Measurements from ENCODE around the gene SBF2.
"Not testable (repeated sequence)": the region's sequence is repeated elsewhere in the genome, so short reads cannot be mapped to it uniquely, and the experiment has no call there.

The SBF2 gene

DNA sequence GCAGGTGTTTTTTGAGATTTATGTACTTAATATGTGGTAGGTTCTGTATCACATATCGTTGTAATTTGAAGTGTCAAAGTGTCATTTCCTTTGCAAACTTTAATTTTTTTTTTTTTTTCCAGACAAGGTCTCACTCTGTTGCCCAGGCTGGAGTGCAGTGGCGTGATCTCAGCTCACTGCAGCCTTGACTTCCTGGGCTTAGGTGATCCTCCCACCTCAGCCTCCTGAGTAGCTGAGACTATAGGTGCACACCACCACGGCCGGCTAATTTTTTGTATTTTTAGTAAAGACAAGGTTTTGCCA, 206.1 kb downstream of the SBF2 start:
- 50 to 56% methylated on average over 2 to 3 of the region's 4 CpGs for WGBS, 2 experiments (ENCODE audit: insufficient coverage in 2 of 2)
- not testable (repeated sequence) for H3K27ac ChIP-seq (ENCODE audit: low read depth, low read length, severe bottlenecking); H3K9me3 ChIP-seq (ENCODE audit: control insufficient read depth, low read length); H3K4me1 ChIP-seq (ENCODE audit: control insufficient read depth, insufficient read depth, low read length, poor library complexity, severe bottlenecking); H3K36me3 ChIP-seq (ENCODE audit: control insufficient read depth, insufficient read depth, low read length); H3K4me3 ChIP-seq (ENCODE audit: extremely low read depth, insufficient read depth, low read length, poor library complexity, severe bottlenecking)

DNA sequence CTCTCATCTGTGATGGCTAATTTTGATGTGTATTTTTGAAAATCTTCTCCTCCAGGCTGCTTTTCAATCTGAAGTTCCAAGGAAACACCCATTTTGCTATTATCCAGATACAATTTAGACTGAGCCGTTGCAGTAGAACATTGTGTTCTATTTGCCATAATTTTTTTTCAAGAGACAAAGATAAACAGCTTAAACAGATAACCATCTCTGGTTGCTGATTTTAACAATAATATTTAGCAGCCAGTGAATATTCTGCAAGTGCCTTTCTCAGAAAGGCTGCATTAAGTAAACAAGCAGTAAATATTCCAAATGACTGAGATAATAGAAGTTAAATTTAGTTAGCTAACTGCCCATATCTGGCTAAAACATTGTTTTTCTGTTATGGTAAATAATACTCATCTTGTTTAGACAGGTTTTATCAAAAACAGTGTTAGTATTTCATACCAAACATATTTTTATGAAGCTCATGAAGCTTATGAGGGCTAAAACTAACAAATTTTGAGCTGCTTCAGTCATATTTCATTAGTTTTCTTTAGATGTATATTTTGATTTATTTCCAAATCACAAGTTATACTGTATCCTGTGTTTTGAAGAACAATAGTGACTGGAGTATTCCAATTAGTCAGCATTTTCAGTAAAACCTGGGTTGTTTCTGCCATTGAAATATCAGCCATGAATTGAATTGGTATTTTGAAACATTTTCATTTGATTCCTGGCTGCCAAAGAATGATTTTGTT, 206.7 kb downstream of the SBF2 start:
- H3K4me1 ChIP-seq (ENCODE audit: control insufficient read depth, insufficient read depth, low read length, poor library complexity, severe bottlenecking) = no peaks in the 10 kb centered on the region
- H3K27ac ChIP-seq (ENCODE audit: low read depth, low read length, severe bottlenecking) = no peak overlapping the region
- no peaks in the 10 kb centered on the region for H3K9me3 ChIP-seq (ENCODE audit: control insufficient read depth, low read length)
- no peaks in the 10 kb centered on the region for H3K36me3 ChIP-seq (ENCODE audit: control insufficient read depth, insufficient read depth, low read length)
- WGBS, 2 experiments (ENCODE audit: insufficient coverage in 2 of 2) = no CpG with 5 or more reads among the region's 1 CpG
- no peak overlapping the region for H3K4me3 ChIP-seq (ENCODE audit: extremely low read depth, insufficient read depth, low read length, poor library complexity, severe bottlenecking)

- Histone ChIP-seq H3K36me3 (ENCODE audit: control insufficient read depth, insufficient read depth, low read length) (no peaks in the 10 kb centered on the region), H3K4me3 (ENCODE audit: extremely low read depth, insufficient read depth, low read length, poor library complexity, severe bottlenecking) (no peak overlapping the region), H3K4me1 (ENCODE audit: control insufficient read depth, insufficient read depth, low read length, poor library complexity, severe bottlenecking) (no peaks in the 10 kb centered on the region), H3K27ac (ENCODE audit: low read depth, low read length, severe bottlenecking) (no peak overlapping the region), H3K9me3 (ENCODE audit: control insufficient read depth, low read length) (peaks cover 3% of the 10 kb centered on the region)
- WGBS, 2 experiments (ENCODE audit: insufficient coverage in 2 of 2) = no CpG with 5 or more reads among the region's 4 CpGs
These were observed 213.9 kb downstream of the SBF2 start for GRCh38 chr11:10080138-10080537.

GRCh38 chr11:10076458-10077141, 217.4 kb downstream of the SBF2 start:
- WGBS, 2 experiments (ENCODE audit: insufficient coverage in 2 of 2) = 48 to 59% methylated on average over 5 to 6 of the region's 6 CpGs
- no peak overlapping the region for H3K27ac ChIP-seq (ENCODE audit: low read depth, low read length, severe bottlenecking)
- no peak overlapping the region for H3K4me3 ChIP-seq (ENCODE audit: extremely low read depth, insufficient read depth, low read length, poor library complexity, severe bottlenecking)
- H3K36me3 ChIP-seq (ENCODE audit: control insufficient read depth, insufficient read depth, low read length) = no peaks in the 10 kb centered on the region
- H3K9me3 ChIP-seq (ENCODE audit: control insufficient read depth, low read length) = peaks cover 3% of the 10 kb centered on the region
- H3K4me1 ChIP-seq (ENCODE audit: control insufficient read depth, insufficient read depth, low read length, poor library complexity, severe bottlenecking) = no peaks in the 10 kb centered on the region

DNA sequence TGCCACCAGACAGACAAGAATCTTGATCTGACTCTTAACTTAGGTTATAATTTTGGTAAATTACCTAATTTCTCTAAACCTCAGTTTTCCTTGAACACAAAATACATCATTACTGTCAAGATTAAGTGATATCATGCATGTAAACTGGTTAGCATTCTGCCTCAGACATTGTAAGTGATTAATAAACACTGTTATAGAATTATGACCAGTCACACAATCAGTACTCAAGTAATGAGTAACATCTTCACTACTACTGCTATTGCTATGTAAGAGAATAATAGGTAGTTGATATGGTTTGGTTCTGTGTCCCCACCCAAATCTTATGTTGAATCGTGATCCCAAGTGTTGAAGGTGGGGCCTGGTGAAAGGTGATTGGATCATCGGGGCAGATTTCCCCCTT, 218.9 kb downstream of the SBF2 start:
- 92 to 100% methylated on average over 2 of the region's 2 CpGs for WGBS, 2 experiments (ENCODE audit: insufficient coverage in 2 of 2)
- Histone ChIP-seq H3K4me3 (ENCODE audit: extremely low read depth, insufficient read depth, low read length, poor library complexity, severe bottlenecking) (no peak overlapping the region), H3K36me3 (ENCODE audit: control insufficient read depth, insufficient read depth, low read length) (no peaks in the 10 kb centered on the region), H3K4me1 (ENCODE audit: control insufficient read depth, insufficient read depth, low read length, poor library complexity, severe bottlenecking) (no peaks in the 10 kb centered on the region), H3K9me3 (ENCODE audit: control insufficient read depth, low read length) (peaks cover 3% of the 10 kb centered on the region), H3K27ac (ENCODE audit: low read depth, low read length, severe bottlenecking) (no peak overlapping the region)

DNA sequence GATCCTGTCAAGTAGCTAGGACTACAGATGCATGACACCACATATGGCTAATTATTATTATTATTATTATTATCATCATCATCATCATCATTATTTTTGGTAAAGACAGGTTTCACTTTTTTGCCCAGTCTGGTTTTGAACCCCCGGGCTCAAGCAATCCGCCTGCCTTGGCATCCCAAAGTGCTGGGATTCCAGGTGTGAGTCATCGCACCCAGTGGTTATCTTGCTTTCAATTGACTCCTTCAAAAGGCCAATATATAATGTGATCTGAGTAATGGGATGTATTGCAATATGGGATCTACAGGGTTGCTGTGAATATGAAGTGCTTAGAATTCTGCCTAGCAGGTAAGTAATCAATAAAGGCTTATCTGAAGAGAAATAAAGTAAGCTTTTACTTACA, 221.2 kb downstream of the SBF2 start:
- no peaks in the 10 kb centered on the region for H3K9me3 ChIP-seq (ENCODE audit: control insufficient read depth, low read length)
- H3K27ac ChIP-seq (ENCODE audit: low read depth, low read length, severe bottlenecking) = no peak overlapping the region
- no peaks in the 10 kb centered on the region for H3K4me1 ChIP-seq (ENCODE audit: control insufficient read depth, insufficient read depth, low read length, poor library complexity, severe bottlenecking)
- no peak overlapping the region for H3K4me3 ChIP-seq (ENCODE audit: extremely low read depth, insufficient read depth, low read length, poor library complexity, severe bottlenecking)
- WGBS, 2 experiments (ENCODE audit: insufficient coverage in 2 of 2) = 93 to 100% methylated on average over 2 of the region's 3 CpGs
- H3K36me3 ChIP-seq (ENCODE audit: control insufficient read depth, insufficient read depth, low read length) = no peaks in the 10 kb centered on the region

DNA sequence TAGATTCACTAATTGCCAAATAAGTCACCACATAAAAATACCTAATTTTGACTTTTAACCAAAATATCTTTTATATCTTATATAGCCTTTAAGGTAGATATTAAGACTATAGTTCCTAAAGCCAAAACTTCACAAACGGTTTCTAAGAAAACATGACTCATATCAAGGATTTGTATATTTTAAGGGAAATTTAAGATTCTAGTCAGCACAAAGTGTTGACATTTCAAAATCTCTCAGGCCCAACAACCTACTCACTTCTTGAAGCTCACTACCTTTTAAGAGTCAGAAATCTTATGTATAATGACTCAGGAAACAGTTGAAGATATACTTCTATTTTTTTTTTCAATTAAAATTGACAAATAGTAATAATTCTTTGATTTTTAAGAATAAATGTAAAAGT, 221.9 kb downstream of the SBF2 start:
- H3K4me1 ChIP-seq (ENCODE audit: control insufficient read depth, insufficient read depth, low read length, poor library complexity, severe bottlenecking) = no peaks in the 10 kb centered on the region
- no peak overlapping the region for H3K27ac ChIP-seq (ENCODE audit: low read depth, low read length, severe bottlenecking)
- H3K4me3 ChIP-seq (ENCODE audit: extremely low read depth, insufficient read depth, low read length, poor library complexity, severe bottlenecking) = no peak overlapping the region
- no CpG with 5 or more reads among the region's 1 CpG for WGBS, 2 experiments (ENCODE audit: insufficient coverage in 2 of 2)
- no peaks in the 10 kb centered on the region for H3K9me3 ChIP-seq (ENCODE audit: control insufficient read depth, low read length)
- H3K36me3 ChIP-seq (ENCODE audit: control insufficient read depth, insufficient read depth, low read length) = no peaks in the 10 kb centered on the region

DNA sequence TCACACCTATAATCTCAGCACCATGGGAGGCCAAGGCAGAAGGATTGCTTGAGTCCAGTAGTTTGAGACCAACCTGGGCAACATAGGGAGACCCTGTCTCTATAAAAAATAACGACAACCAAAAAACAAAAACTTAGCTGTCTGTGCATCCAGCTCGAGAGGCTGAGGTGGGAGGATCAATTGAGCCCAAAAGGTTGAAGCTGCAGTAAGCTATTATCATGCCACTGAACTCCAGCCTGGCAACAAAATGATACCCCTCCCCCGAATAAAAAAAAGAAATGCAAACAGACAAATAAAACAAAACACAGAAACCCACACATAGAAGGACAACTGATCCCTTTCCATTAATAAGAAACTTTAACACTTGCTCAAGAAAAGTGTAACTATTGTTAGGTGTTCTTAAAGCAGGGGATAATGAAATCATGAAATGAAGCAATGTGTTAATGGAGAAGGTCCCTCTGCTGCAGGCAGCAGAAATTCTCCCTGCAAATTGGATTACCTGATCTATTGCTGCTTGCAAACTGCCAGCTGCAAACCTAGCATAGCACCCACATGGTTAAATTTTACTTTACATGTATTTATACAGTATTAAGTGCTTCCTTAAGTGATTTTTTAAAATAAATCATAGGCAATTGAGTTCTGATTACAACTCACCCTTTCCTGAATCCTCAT, 226.3 kb downstream of the SBF2 start:
- Histone ChIP-seq H3K4me3 (ENCODE audit: extremely low read depth, insufficient read depth, low read length, poor library complexity, severe bottlenecking) (no peak overlapping the region), H3K27ac (ENCODE audit: low read depth, low read length, severe bottlenecking) (no peak overlapping the region), H3K9me3 (ENCODE audit: control insufficient read depth, low read length) (no peaks in the 10 kb centered on the region), H3K36me3 (ENCODE audit: control insufficient read depth, insufficient read depth, low read length) (no peaks in the 10 kb centered on the region), H3K4me1 (ENCODE audit: control insufficient read depth, insufficient read depth, low read length, poor library complexity, severe bottlenecking) (no peaks in the 10 kb centered on the region)
- WGBS, 2 experiments (ENCODE audit: insufficient coverage in 2 of 2) = 29% methylated on average over 1 of the region's 3 CpGs; no CpG with 5 or more reads in 1 of the 2 experiments

- no peaks in the 10 kb centered on the region for H3K36me3 ChIP-seq (ENCODE audit: control insufficient read depth, insufficient read depth, low read length)
- 90% methylated on average over 3 of the region's 4 CpGs; no CpG with 5 or more reads in 1 of the 2 experiments for WGBS, 2 experiments (ENCODE audit: insufficient coverage in 2 of 2)
- no peak overlapping the region for H3K27ac ChIP-seq (ENCODE audit: low read depth, low read length, severe bottlenecking)
- no peak overlapping the region for H3K4me3 ChIP-seq (ENCODE audit: extremely low read depth, insufficient read depth, low read length, poor library complexity, severe bottlenecking)
- peaks cover 4% of the 10 kb centered on the region for H3K9me3 ChIP-seq (ENCODE audit: control insufficient read depth, low read length)
- no peaks in the 10 kb centered on the region for H3K4me1 ChIP-seq (ENCODE audit: control insufficient read depth, insufficient read depth, low read length, poor library complexity, severe bottlenecking)
These were observed 227.6 kb downstream of the SBF2 start for GRCh38 chr11:10066441-10066840.

- no peaks in the 10 kb centered on the region for H3K4me1 ChIP-seq (ENCODE audit: control insufficient read depth, insufficient read depth, low read length, poor library complexity, severe bottlenecking)
- no peak overlapping the region for H3K4me3 ChIP-seq (ENCODE audit: extremely low read depth, insufficient read depth, low read length, poor library complexity, severe bottlenecking)
- H3K36me3 ChIP-seq (ENCODE audit: control insufficient read depth, insufficient read depth, low read length) = no peaks in the 10 kb centered on the region
- peaks cover 4% of the 10 kb centered on the region for H3K9me3 ChIP-seq (ENCODE audit: control insufficient read depth, low read length)
- WGBS, 2 experiments (ENCODE audit: insufficient coverage in 2 of 2) = 86% methylated on average over 1 of the region's 2 CpGs; no CpG with 5 or more reads in 1 of the 2 experiments
- H3K27ac ChIP-seq (ENCODE audit: low read depth, low read length, severe bottlenecking) = no peak overlapping the region
These were observed 229.2 kb downstream of the SBF2 start for GRCh38 chr11:10064828-10065227.

DNA sequence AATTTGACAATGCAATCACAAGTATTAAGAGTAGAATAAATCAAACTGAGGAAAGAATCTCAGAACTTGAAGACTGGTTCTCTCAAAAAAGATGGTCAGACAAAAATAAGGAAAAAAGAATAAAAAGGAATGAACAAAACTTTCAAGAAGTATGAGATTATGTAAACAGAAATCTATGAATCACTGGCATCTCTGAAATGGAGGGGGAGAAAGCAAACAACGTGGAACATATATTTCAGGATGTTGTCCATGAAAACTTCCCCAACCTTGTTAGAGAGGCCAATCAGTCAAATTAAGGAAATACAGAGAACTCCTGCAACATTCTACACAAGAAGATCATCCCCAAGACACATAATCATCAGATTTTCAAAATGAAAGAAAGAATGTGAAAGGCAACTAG, 235.7 kb downstream of the SBF2 start:
- Histone ChIP-seq H3K36me3 (ENCODE audit: control insufficient read depth, insufficient read depth, low read length) (no peaks in the 10 kb centered on the region), H3K4me1 (ENCODE audit: control insufficient read depth, insufficient read depth, low read length, poor library complexity, severe bottlenecking) (no peaks in the 10 kb centered on the region), H3K27ac (ENCODE audit: low read depth, low read length, severe bottlenecking) (no peak overlapping the region), H3K9me3 (ENCODE audit: control insufficient read depth, low read length) (peaks cover 4% of the 10 kb centered on the region), H3K4me3 (ENCODE audit: extremely low read depth, insufficient read depth, low read length, poor library complexity, severe bottlenecking) (no peak overlapping the region)
- 83% methylated on average over 1 of the region's 1 CpG; no CpG with 5 or more reads in 1 of the 2 experiments for WGBS, 2 experiments (ENCODE audit: insufficient coverage in 2 of 2)

Data from mesodermal cell (in vitro differentiated cells).